Loucy (cell line): ENCODE data around the gene RARB.

ENCODE experiments used
- H2AFZ ChIP-seq: fragments of 200-600 bp; sonication (generic); 2 replicates; pipeline ENCODE4 v1.6.0; 2016; ENCODE audit warnings: antibody characterized with exemption, mild to moderate bottlenecking, low read length, moderate library complexity
- H3F3A ChIP-seq: fragments of 200-600 bp; 2 replicates; pipeline ENCODE4 v1.6.0; 2016; ENCODE audit warnings: antibody characterized with exemption, low read depth, mild to moderate bottlenecking
- H3K27me3 ChIP-seq: fragments of 200-600 bp; sonication (generic); 2 replicates; pipeline ENCODE4 v1.6.1; 2014; ENCODE audit warnings: low read length, mild to moderate bottlenecking; ENCODE audit not compliant: insufficient read depth, poor library complexity, severe bottlenecking
- H3K36me3 ChIP-seq: fragments of 200-600 bp; sonication (generic); 2 replicates; pipeline ENCODE4 v1.6.1; 2016; ENCODE audit warnings: low read length; ENCODE audit not compliant: insufficient read depth
- H3K4me1 ChIP-seq: fragments of 200-600 bp; sonication (generic); 2 replicates; pipeline ENCODE4 v1.5.1; 2014; ENCODE audit warnings: low read length, mild to moderate bottlenecking; ENCODE audit not compliant: insufficient read depth, poor library complexity, severe bottlenecking
- H3K4me2 ChIP-seq: fragments of 200-600 bp; sonication (generic); 2 replicates; pipeline ENCODE4 v1.6.0; 2014; ENCODE audit warnings: antibody characterized with exemption, low read length, low read depth, mild to moderate bottlenecking; ENCODE audit not compliant: poor library complexity, severe bottlenecking
- H3K4me3 ChIP-seq: fragments of 200-600 bp; sonication (generic); 2 replicates; pipeline ENCODE4 v1.5.1; 2014; ENCODE audit warnings: low read length, mild to moderate bottlenecking, mixed read lengths; ENCODE audit not compliant: poor library complexity, severe bottlenecking
- H3K79me2 ChIP-seq: fragments of 200-600 bp; sonication (generic); 2 replicates; pipeline ENCODE4 v1.6.1; 2014; ENCODE audit warnings: low read length; ENCODE audit not compliant: insufficient read depth
- H3K9ac ChIP-seq: fragments of 200-600 bp; sonication (generic); 2 replicates; pipeline ENCODE4 v1.6.0; 2014; ENCODE audit warnings: mild to moderate bottlenecking, low read depth, low read length, moderate library complexity; ENCODE audit not compliant: poor library complexity, severe bottlenecking
- H3K9me2 ChIP-seq: fragments of 200-600 bp; sonication (generic); replicated peaks from 2 replicates; pipeline ENCODE4 v1.6.1; 2016; ENCODE audit warnings: low read depth, low read length, mixed read lengths
- H3K9me3 ChIP-seq: fragments of 200-600 bp; sonication (generic); 2 replicates; pipeline ENCODE4 v1.6.1; 2014; ENCODE audit warnings: mild to moderate bottlenecking, antibody characterized with exemption, low read length, low read depth; ENCODE audit not compliant: insufficient read depth
- H4K20me1 ChIP-seq: fragments of 200-600 bp; sonication (generic); 2 replicates; pipeline ENCODE4 v1.6.0; 2014; ENCODE audit warnings: antibody characterized with exemption, low read length, mild to moderate bottlenecking; ENCODE audit not compliant: insufficient read depth, poor library complexity, severe bottlenecking
- CTCF ChIP-seq: fragments of 200-600 bp; sonication (generic); conservative IDR thresholded peaks from 2 replicates; pipeline ENCODE4 v1.5.1; 2014; ENCODE audit warnings: mild to moderate bottlenecking, antibody characterized with exemption, low read length
- EZH2phosphoT487 ChIP-seq: fragments of 200-600 bp; IDR thresholded peaks from 2 replicates; pipeline ENCODE4 v1.6.1; 2018; ENCODE audit warnings: antibody characterized with exemption, mild to moderate bottlenecking, moderate library complexity, borderline replicate concordance

The RARB gene

DNA sequence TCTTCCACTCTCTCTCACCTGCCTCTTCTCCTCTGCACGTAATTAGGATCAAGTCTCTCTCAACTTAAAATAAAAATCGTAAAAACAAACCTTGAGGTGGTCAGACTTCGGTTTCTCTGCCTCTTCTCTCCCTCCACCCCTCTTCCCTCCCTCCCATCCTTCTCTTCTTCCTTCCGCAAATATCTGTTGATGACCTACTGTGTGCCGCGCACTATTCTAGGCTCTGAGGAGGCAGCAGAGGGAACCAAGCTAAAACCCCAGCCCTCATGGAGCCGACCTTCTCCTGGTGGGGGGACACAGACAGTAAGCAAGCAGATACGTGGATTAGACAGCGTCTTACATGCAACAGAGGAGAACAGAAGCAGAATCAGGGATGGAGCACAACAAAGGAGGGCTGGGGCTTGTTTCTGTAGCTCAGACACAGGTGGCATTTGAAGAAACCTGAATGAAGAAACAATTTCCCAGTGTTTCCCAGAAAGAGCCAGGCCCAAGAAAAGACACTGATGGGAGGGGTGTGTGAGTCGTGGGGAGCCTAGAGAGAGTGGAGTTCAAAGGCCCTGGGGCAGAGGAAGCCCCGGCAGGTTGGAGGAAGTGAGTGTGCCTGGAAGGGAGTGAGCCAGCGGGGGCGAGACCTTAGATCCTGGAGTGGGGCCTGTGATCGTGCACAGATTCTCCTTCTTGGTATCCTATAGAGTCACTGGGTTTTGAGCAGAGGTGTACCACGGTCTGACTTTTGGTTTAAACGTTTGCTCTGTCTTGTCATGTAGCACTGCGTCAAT, 156.1 kb downstream of the RARB start:
- H4K20me1 ChIP-seq, result no peaks in the 10 kb centered on the region
- no peak overlapping the region for H2AFZ ChIP-seq
- H3K4me2 ChIP-seq, result no peak overlapping the region
- H3K79me2 ChIP-seq, result no peaks in the 10 kb centered on the region
- TF ChIP-seq EZH2phosphoT487 (no peak), CTCF (no peak)
- H3K9ac ChIP-seq, result no peak overlapping the region
- H3K4me3 ChIP-seq, result no peak overlapping the region
- H3K9me3 ChIP-seq, result no peaks in the 10 kb centered on the region
- no peaks in the 10 kb centered on the region for H3K36me3 ChIP-seq
- H3K9me2 ChIP-seq, result no peaks in the 10 kb centered on the region
- H3K4me1 ChIP-seq, result no peaks in the 10 kb centered on the region
- no peaks in the 10 kb centered on the region for H3F3A ChIP-seq
- H3K27me3 ChIP-seq, result no peaks in the 10 kb centered on the region

DNA sequence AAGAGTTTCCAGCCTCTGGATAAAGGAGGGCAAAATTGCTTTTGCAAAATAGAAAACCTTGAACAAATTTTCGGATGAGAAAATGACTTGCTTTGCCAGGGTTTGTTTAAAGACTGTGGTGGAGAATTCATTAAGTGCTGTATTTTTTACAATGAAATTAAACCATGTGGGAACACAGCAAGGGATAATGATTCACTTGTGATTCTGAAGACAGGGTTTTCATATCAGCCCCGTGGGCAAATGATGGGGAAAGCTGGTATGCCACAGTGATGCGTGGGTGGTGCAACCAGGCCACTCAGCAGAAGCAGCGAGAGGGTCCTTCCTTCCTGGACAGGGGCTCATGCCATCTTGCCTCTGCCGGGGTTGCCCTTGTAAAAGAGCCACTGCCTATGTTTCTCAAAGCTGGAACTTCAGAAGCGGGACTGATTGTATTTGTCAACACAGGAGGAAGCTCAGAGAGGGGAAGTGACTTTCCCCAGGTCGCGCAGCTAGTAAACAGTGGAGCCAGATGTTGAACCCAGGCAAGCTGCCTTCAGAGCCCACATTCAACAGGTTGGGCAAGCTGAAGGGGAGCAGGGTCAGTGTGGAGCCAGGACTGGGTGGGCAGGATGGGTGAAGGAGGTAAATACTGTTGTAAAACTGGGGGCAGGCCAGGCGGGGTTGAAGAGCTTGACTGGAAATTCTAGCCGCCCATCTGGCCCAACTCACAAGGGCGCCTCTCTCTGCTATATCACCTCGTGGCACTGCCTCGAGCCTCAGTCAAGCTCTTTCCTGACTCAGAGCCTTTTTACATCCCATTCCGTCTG, 157.5 kb downstream of the RARB start:
- Histone ChIP-seq H3K36me3 (no peaks in the 10 kb centered on the region), H3K4me1 (no peaks in the 10 kb centered on the region), H3K9ac (no peak overlapping the region), H3F3A (no peaks in the 10 kb centered on the region), H3K4me3 (no peak overlapping the region), H3K9me3 (no peaks in the 10 kb centered on the region), H2AFZ (no peak overlapping the region), H3K27me3 (no peaks in the 10 kb centered on the region), H4K20me1 (no peaks in the 10 kb centered on the region), H3K4me2 (no peak overlapping the region), H3K79me2 (no peaks in the 10 kb centered on the region), H3K9me2 (no peaks in the 10 kb centered on the region)
- TF ChIP-seq CTCF, result no peak
- no peak for TF ChIP-seq EZH2phosphoT487

GRCh38 chr3:25586167-25586505, 158.1 kb downstream of the RARB start:
- Histone ChIP-seq H3K4me1 (no peaks in the 10 kb centered on the region), H3K36me3 (no peaks in the 10 kb centered on the region), H3K9me3 (no peaks in the 10 kb centered on the region), H2AFZ (no peak overlapping the region), H4K20me1 (no peaks in the 10 kb centered on the region), H3K9ac (no peak overlapping the region), H3K9me2 (no peaks in the 10 kb centered on the region), H3K27me3 (no peaks in the 10 kb centered on the region), H3K4me3 (no peak overlapping the region), H3F3A (no peaks in the 10 kb centered on the region), H3K79me2 (no peaks in the 10 kb centered on the region), H3K4me2 (no peak overlapping the region)
- TF ChIP-seq EZH2phosphoT487 (no peak), CTCF (no peak)
